Limb (tissue), 2 donors: ENCODE data around the gene ZPBP2.
"Not testable (repeated sequence)": the region's sequence is repeated elsewhere in the genome, so short reads cannot be mapped to it uniquely, and the experiment has no call there.

Experiments
- DNase-seq, 2 donors: peaks; one replicate each; pipeline ENCODE4 v3.0.0-alpha.2; 2016; ENCODE audit errors: extremely low spot score in 2 of 2

The ZPBP2 gene, protein sequence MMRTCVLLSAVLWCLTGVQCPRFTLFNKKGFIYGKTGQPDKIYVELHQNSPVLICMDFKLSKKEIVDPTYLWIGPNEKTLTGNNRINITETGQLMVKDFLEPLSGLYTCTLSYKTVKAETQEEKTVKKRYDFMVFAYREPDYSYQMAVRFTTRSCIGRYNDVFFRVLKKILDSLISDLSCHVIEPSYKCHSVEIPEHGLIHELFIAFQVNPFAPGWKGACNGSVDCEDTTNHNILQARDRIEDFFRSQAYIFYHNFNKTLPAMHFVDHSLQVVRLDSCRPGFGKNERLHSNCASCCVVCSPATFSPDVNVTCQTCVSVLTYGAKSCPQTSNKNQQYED

DNA sequence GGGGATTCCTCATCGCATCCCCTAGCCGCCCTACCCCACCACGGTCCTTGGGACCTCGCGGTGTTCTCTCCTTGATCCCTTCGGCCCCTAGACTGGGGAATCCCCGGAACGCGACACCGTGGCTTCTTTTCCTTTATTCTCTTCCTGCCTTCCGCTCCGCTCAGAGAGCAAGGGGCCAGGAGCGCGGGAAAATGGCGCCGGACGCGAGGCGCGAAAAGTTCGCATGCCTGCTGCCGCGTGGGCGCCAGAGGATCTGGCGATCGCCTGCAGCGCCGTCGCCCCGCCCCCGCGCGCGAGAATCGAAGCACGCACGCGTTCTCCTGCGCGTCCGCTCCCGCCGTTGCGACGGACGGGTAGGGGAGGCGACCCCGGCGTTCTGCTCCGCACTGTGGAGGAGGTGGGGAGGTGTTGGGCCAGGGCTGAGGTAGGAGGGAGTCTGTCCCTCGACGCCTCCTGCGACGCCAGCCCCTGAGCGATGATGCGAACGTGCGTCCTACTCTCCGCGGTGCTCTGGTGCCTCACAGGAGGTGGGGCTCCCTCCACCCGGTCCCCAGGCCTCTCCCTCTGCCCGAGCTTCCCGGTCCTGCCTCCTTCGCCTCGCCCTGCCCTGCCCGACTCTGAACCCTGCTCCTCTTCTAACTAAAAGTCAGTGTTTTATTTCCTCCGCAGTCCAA lies at the start of gene ZPBP2:
Gene ZPBP2, plus strand, starts transcription at position 323 of the 674 bp plus-strand sequence. Its CDS starts 153 bp downstream, at position 476.
- DNase-seq, result peak in 1 of 2 donors; percentile 33

DNA sequence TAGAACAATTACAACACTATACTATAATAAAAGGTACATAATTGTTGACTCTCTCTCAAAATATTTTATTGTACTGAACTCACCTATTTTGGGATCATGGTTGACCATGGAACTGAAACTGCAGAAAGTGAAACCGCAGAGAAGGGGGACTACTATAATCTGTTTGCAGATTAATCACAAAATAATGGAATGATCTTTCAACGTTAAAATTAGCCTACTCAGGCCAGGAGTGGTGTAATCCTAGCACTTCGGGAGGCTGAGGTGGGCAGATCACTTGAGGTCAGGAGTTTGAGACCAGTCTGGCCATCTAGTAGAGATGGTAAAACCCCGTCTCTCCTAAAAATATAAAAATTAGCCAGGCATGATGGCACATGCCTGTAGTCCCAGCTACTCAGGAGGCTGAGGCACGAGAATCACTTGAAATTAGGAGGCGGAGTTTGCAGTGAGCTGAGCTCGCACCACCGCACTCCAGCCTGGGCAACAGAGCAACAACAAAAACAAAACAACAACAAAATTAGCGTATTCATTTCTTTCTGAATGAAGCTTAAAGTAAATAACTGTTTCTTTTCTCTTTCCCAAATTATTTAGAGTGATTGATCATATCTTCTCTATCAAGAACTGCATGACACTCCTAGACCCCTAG lies 49.5 kb upstream of the ZPBP2 start:
- no peak for DNase-seq

DNA sequence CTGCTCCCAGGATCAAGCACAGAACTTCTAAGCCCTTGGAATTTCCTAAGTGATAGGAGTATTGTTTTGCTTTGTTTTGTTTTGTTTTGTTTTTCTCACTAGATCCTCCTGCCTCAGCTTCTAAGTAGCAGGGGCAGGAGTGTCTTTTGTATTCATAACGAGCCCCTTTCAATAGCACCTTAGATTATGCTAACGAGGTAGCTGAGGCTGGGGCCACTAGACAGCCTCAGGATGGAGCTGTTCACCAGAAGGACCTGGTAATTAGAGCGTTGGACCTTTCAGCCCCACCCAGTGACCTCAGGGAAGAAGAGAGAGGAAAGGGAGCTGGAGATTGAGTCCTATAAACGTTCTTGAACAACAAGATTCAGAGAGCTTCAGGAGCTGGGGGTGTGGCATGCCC lies 47.5 kb upstream of the ZPBP2 start:
- no peak for DNase-seq

DNA sequence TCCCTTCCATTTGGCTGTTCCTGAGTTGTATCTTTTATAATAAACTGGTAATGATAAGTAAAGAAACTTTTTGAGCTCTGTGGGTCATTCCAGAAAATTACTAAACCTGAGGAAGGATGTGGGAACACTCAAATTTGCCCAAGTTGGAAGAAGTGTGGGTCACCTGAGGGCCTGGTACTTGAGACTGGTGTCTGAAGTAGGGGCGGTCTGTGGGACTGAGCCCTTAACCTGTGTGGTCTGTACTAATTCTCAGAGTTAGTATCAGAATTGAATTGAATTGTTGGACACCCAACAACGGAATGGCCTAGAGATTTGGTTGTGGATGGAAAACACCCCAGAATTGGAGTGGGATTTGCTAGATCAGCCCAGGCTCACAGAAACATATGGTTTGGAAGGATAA lies 47.0 kb upstream of the ZPBP2 start:
- no peak for DNase-seq

DNA sequence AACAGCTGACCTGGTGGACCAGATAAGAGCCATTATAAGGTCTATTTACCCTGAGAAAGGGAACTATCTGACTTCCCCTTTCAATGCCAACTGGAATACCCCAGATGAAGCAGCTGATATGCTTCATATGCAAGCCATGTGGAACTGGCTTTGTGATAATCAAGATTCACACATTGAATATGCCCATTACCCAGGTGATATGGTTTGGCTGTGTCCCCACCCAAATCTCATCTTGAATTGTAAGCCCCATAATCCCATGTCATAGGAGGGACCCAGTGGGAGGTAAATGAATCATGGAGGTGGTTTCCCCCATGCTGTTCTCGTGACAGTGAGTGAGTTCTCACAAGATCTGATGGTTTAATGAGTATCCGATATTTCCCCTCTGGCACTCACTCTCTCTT lies 46.0 kb upstream of the ZPBP2 start:
- no peak for DNase-seq

DNA sequence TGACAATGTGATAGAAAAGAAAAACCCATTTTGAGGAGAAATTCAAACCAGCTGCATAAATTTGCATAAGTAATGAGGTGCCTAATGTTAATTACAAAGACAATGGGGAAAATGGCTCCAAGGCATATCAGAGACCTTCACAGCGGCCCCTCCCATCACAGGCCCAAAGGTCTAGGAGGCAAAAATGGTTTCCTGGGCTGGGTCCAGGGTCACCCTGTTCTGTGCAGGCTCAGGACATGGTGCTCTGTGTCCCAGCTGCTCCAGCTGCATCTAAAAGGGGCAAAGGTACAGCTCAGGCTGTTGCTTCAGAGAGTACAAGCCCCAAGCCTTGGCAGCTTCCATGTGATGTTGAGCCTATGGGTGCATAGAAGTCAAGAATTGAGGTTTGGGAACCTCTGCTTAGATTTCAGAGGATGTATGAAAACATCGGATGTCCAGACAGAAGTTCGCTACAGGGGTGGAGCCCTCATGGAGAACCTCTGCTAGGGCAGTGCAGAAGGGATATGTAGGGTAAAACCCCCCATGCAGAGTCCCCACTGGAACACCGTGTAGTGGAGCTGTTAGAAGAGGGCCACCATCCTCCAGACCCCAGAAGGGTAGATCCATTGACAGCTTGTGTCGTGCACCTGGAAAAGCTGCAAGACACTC lies 44.5 kb upstream of the ZPBP2 start:
- no peak for DNase-seq

DNA sequence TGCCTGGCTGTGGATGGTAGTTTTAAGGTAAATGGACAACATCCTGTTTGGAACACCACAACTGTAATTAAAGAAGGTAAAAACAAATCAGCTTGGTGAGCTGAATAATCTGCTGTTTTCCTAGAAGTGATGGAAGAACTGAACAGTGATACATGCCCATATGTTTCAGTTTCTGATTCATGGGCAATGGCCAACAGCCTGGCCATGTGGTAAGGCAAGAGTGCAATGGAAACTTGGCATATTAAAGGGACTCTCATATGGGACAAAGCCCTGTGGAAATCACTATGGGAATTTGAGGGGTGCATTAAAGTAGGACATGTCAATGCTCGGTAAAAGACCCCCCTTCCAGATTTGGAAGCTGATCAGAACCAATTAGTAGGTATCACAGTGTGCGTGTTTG lies 41.7 kb upstream of the ZPBP2 start:
- no peak for DNase-seq

DNA sequence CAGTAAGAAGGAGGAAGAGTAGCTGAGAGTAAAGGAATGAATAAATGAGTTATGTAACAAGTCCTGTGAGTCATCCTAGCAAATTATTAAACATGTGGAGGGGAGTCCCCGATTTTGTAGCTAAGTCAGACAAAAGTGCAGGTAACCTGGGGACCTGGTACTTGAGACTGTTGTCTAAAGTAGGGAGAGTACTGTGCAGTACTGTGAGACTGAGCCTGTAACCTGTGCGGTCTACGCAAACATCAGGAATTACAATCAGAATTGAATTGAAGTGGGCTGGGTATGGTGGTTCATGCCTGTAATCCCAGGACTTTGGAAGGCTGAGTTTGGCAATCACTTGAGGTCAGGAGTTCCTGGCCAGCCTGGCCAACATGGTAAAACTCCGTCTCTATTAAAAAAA lies 39.6 kb upstream of the ZPBP2 start:
- DNase-seq, result no peak

DNA sequence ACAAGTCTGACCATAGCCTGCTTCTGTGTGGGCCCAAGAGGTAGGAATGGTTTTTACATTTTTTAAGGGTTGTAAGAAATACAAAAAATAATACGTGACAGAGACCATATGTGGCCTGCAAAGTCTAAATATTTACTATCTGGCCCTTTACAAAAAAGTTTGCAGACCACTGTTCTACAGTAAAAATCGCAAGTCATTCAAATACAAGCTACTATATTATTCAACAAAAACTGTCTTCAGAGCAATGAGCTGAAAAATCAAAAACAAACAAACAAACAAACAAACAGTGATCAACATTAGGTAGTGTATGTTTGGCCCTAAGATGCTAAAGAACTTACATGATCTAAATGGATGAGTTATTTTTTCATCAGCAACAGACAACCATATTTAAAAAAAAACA lies 36.4 kb upstream of the ZPBP2 start:
- DNase-seq, result no peak

DNA sequence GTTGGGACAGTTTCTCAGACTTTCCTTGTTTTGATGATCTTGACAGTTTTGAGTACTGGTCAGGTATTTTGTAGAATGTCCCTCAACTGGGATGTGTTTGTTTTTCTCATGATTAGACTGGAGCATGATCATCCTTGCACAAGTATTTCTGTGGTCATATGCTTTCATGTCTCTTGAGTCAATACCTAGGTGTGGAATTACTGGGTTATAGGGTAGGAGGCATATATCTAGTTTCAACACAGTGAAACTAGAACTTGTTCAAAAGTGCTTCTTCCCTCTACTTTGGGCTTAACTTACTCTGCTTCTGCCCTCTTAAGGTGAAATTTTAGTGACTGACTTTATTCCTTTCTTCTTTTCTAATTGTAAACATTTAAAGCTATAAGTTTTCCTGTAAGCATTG lies 34.0 kb upstream of the ZPBP2 start:
- no peak for DNase-seq

DNA sequence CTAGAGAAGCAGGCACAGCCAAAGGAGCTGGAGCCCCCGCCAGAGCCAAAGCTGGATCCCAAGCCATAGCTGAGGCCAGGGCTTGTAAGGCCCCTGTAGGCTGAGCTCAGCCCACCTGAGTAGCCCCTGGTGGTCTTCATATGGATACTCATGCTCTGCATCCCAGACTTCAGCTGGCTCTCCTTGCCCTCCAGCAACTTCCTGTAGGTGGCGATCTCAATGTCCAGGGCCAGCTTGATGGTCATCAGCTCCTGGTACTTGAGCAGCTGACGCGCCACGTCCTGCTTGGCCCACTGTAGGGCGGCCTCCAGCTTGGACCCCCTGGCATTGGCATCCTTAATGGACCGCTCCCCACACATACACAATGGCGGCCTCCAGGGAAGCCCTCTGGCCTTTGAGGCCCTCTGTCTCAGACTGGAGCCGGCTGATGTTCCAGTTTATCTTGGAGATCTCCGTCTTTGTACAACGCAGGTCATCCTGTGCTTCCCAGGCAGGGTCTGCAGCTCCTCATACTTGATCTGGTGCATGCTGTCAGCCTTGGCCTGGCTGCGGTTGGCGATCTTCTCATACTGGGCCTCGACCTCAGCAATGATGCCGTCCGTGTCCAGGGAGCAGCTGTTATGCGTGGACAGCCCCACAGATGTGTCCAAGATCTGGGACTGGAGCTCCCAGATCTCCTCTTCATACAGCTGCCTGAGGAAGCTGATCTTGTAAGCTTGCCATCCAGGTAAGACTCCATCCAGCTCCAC lies 32.8 kb upstream of the ZPBP2 start:
- DNase-seq, result no peak

DNA sequence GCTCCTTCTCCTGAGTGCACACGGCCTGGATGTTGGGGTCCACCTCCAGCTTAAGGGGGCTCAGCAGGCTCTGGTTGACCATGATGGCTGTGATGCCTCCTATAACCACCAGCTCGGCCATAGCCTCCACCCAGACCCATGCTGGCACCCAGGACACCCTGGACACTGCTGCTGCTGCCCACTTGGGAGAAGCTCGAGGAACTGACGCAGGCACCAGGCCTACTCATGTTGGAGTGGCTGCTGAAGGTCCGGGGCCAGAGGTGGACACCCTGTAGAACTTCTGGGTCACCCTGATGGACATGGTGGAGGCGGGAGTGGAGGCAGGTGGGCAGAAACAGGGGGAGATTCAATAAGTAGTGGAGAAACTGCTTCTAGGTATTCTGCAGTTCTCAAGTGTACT lies 31.9 kb upstream of the ZPBP2 start:
- no peak for DNase-seq

DNA sequence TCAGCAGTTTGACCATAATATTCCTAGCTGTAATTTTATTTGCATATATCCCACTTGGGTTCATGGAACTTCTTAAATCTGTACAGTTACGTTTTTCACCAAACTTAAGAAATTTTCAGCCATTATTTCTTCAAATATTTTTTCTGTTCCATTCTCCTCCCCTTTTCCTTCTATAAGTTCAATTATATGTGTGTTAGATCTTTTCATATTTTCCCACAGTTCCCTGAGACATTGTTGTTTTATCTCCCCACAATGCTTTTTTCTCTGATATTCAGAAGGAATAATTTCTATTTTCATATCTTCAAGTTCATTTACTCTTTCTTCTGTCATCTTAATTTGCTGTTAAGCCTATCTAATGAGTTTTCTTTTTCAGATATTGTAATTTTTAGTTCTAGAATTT lies 29.9 kb upstream of the ZPBP2 start:
- DNase-seq, result no peak

DNA sequence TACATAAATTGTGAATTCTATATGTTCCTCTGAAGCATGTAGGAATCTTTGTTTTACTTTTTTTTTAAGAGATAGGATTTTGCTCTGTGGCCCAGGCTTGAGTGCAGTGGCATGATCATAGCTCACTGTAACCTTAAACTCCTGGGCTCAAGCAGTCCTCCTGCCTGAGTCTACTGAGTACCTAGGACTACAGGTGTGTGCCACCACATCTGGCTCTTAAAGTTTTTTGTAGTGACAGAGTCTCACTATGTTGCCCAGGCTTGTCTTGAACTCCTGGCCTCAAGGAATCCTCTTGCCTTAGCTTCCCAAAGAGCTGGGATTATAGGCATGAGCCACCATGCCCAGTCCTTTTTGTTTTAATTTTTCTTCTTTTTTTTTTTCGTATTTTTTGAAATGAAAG lies 29.2 kb upstream of the ZPBP2 start:
- no peak for DNase-seq

DNA sequence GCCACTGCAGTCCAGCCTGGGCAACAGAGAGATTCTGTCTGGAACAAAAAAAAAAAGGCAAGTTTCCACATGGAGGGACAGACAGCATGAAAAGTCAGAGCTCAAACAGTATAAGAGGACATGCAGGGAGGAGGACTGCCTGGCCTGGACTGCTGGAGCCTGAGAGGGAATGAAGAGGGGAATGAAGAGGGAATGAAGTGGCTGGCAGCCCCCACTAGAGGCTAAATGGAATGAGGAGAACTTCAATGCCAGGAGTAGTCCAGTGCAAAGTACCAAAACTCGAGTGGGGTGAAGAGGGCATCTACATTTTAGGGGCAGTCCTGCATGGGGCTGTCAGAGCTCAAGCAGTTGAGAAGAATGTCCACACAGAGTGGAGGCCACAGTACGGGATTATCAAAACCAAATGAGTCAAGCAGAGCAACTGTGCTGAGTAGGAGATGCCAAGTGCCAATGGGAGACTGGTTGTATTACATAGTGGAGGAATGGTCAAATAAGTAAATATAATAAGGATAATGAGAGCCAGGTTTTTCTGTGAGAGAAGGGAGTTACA lies 26.8 kb upstream of the ZPBP2 start:
- no peak for DNase-seq

DNA sequence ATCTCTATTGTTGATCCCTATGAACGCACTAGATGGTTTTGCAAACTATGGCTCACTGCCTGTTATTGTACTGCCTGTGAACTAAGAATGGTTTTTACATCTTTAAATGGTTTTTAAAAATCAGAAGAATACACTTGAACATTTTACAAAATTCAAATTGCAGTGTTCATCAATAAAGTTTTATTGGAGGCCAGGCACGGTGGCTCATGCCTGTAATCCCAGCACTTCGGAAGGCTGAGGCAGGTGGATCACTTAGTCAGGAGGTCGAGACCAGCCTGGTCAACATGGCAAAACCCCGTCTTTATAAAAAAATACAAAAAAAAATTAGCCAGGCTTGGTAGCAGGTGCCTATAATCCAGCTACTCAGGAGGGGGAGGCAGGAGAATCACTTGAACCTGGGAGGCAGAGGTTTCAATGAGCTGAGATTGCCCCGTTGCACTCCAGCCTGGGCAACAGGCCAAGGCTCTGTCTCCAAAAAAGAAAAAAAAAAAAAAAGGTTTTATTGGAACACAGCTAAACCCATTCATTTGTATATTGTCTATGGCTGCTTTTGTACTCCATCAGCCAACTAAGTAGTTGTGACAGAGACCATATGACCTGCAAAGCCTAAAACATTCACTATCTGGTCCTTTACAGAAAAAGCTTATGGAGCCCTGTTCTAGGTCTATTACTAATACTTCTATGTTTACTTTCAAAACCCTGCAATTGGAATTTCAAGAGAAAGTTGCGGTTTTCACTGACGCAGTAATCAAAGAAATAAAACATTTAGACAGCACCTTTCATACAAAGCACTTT lies 22.8 kb upstream of the ZPBP2 start:
- DNase-seq, result no peak

DNA sequence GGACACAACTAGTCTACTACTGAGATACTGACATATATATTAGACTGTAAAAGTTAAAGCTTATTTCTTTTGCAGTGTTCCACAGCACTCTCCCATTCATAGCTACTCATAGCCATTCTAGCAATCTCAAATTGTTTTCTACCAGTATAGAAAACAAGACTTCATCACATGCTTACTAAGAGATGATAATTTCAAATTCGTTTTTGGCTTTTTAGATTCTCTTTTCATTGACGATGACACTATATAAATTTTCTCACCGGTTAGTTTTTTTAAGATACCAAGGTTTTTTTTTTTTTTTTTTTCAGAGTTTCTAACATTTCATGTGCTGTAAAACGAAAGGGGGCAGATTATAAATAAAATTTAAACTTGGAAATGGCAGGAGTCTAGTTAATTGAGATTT lies 21.8 kb upstream of the ZPBP2 start:
- DNase-seq, result no peak

DNA sequence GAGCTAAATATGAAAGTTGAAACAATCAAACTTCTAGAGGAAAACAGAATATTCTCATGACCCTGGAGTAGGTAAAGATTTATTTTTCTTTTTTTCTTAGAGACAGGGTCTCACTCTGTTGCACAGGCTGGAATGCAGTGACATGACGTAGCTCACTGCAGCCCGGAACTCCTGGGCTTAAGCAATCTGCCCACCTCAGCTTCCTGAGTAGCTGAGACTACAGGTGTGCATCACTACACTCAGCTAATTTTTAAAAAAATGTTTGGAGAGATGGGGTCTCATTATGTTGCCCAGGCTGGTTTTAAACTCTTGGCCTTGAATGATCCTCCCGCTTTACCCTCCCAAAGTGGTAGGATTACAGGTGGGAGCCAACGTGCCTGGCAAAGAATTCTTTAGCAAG lies 19.4 kb upstream of the ZPBP2 start:
- no peak for DNase-seq

DNA sequence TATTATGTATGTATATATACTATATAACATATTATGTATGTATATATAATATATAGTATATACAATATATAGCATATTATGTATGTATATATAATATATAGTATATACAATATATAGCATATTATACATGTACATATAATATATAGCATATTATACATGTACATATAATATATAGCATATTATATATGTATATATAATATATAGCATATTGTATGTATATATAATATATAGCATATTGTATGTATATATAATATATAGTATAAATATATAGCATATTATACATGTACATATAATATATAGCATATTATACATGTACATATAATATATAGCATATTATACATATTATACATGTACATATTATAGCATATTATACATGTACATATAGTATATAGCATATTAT lies 17.8 kb upstream of the ZPBP2 start:
- DNase-seq, result not testable (repeated sequence)

DNA sequence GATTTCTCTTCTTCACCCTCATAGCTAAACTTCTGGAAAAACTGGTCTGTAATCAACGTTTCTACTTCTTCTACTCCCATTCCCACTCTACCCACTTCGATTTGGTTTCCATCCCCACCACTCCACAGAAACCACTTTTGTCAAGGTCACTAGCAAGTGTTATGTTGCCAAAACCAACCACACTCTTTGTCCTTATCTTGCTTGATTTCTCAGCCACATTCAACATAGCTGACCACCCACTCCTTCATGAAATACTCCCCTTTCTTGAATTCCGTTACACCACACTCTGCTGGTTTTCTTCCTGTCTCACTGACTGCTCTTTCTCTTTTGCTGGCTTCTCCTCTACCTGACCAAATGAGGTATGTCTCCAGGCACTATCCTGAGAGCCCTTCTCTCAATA lies 15.8 kb upstream of the ZPBP2 start:
- DNase-seq, result no peak
